Adrenal gland (tissue), 12 donors: ENCODE data around the gene ICAM4. TPM values are rescaled to one million over a fixed set of nuclear protein-coding genes. Genes with fewer than 3 reads are reported as not detected.

Experiments used
- DNase-seq, 7 donors: peaks; one replicate each; pipeline ENCODE4 v3.0.0-alpha.2; 2019 to 2020
- H3K27ac ChIP-seq, 5 donors: fragments of 200-600 bp; sonication (generic) in 4 of 5; 1 replicate in 3 of 5; 2 replicates in 2 of 5; pipeline versions ENCODE4 v1.5.1 to v1.8.0; 2016 to 2020; ENCODE audit warnings: mild to moderate bottlenecking in 1 of 5
- H3K27me3 ChIP-seq: fragments of 200-600 bp; 2 replicates; pipeline ENCODE4 v1.8.0; 2021
- H3K36me3 ChIP-seq, 2 donors: fragments of 200-600 bp; replicated peaks in 1 of 2; 1 replicate in 1 of 2; 2 replicates in 1 of 2; pipeline versions ENCODE4 v1.5.1 to v1.8.0; 2018 to 2022
- H3K4me1 ChIP-seq, 2 donors: fragments of 200-600 bp; replicated peaks in 1 of 2; 1 replicate in 1 of 2; 2 replicates in 1 of 2; pipeline versions ENCODE4 v1.5.1 to v1.8.0; 2018 to 2021
- H3K4me3 ChIP-seq, 4 donors: fragments of 200-600 bp; sonication (generic) in 3 of 4; one replicate each; pipeline ENCODE4 v1.5.1; 2016 to 2018
- H3K9me3 ChIP-seq, 3 donors: fragments of 200-600 bp; sonication (generic) in 1 of 3; replicated peaks in 1 of 3; 1 replicate in 2 of 3; 2 replicates in 1 of 3; pipeline versions ENCODE4 v1.5.1 to v1.8.0; 2016 to 2021
- POLR2A ChIP-seq, 2 donors: fragments of 450-650 bp; IDR thresholded peaks; one replicate each; pipeline ENCODE4 v1.6.1; 2017; ENCODE audit warnings: antibody characterized with exemption in 2 of 2, mild to moderate bottlenecking in 2 of 2, moderate library complexity in 1 of 2
- WGBS, 4 donors: extraction: QIAGEN DNeasy Blood & Tissue Kit in 2 of 4; methylation state at CpG; one replicate each; pipeline versions ENCODE4 v1.1.5 to v1.1.7; 2013 to 2017; 5-methylcytosine and 5-hydroxymethylcytosine counted together
- intact Hi-C, 2 donors: fragments of 100-400 bp; cut with DNase I; formaldehyde crosslinking; loops; one replicate each; pipeline versions ENCODE4 v1.14.1 to v1.15.0; 2022 to 2023
- polyA plus RNA-seq, 3 donors: library from polyadenylated mRNA; stranded (reverse); fragments of 200-250 nt in 2 of 3; fragments of 350-450 nt in 1 of 3; fragmentation: Illumina TruSeq in 1 of 3; extraction: RNeasy Lipid Tissue Mini Kit (QIAGEN cat#74804) in 1 of 3; gene quantifications; one replicate each; pipeline ENCODE4 v1.2.3, GENCODE V29; 2013 to 2014
- total RNA-seq, 9 donors: library from RNA; depleted of rRNA in 4 of 9; stranded (reverse); fragments of >200 nt in 4 of 9; fragments of 120-200 nt in 1 of 9; fragmentation: NEBNext Ultra II Directional in 1 of 9; extraction: Animal tissue kit (Norgen Biotek cat#: 25700) in 1 of 9; gene quantifications; one replicate each; pipeline versions ENCODE4 v1.1.0 to v1.2.4, GENCODE V29; 2013 to 2023
- TF ChIP-seq, protein P1 (sequence below), 6 experiments: fragments of 450-650 bp in 4 of 6; fragments of 200-600 bp in 2 of 6; sonication (generic) in 1 of 6; IDR thresholded peaks; 1 replicate in 5 of 6; 2 replicates in 1 of 6; pipeline versions ENCODE4 v1.5.1 to v1.8.0; 2016 to 2021; ENCODE audit warnings: antibody characterized with exemption in 6 of 6, mild to moderate bottlenecking in 2 of 6, moderate library complexity in 1 of 6
- donor health status: healthy with polysubstance abuse.
- donor health status: Bipolar disorder and iron deficiency.
- donor health status: DM: yes; HTN: yes; CAD: no.
- donor health status: DM: no; HTN: no; CAD: no.
- donor health status: DM: no; HTN: no; CAD: no.
- donor health status: DM: yes; HTN: yes; CAD: no.

The ICAM4 gene
- total and polyA plus RNA-seq, 12 donors: 0.34 to 1.0 (median 0.51) TPM; not detected in 4

DNA sequence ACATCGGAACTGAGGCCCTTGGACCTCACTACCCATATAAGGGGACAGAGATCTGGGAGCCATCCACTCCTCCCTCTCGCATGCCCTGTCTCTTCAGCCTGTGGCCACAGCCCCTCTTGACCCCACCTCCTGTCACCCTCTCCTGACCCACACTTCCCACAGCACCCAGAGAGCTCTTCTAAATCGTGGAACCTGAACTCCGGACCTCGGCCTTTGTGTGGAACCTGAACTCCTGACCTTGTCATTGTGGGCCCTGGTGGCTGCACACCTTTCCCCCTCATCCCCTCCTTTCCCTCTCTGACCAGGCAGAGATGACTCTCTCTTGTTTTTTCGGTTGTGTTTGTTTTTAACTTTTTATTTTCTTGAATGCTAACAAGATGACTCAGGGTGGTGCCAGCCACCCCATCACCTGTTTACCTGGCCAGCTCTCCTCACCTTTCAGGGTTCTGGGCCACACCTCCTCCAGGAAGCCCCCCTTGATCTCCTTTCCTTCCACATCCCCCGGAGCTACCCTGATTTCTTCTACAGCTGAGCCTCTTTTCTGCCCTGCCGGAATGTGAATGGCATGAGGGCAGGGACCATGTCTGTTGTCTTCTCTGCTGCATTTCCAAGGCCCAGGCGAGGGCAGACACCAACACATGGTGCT is 29.7 kb upstream of the ICAM4 start:
- no peak for DNase-seq
- H3K27me3 ChIP-seq: no peaks in the 10 kb centered on the region
- no peaks in the 10 kb centered on the region for H3K9me3 ChIP-seq
- H3K36me3 ChIP-seq: peaks cover 0 to 47% of the 10 kb centered on the region in 2 donors
- H3K4me1 ChIP-seq: peaks cover 6 to 10% of the 10 kb centered on the region in 2 donors
- TF ChIP-seq, protein P1, sequence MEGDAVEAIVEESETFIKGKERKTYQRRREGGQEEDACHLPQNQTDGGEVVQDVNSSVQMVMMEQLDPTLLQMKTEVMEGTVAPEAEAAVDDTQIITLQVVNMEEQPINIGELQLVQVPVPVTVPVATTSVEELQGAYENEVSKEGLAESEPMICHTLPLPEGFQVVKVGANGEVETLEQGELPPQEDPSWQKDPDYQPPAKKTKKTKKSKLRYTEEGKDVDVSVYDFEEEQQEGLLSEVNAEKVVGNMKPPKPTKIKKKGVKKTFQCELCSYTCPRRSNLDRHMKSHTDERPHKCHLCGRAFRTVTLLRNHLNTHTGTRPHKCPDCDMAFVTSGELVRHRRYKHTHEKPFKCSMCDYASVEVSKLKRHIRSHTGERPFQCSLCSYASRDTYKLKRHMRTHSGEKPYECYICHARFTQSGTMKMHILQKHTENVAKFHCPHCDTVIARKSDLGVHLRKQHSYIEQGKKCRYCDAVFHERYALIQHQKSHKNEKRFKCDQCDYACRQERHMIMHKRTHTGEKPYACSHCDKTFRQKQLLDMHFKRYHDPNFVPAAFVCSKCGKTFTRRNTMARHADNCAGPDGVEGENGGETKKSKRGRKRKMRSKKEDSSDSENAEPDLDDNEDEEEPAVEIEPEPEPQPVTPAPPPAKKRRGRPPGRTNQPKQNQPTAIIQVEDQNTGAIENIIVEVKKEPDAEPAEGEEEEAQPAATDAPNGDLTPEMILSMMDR (IDR thresholded peaks at IDR 0.05): no peak
- no peak for TF ChIP-seq POLR2A (IDR thresholded peaks at IDR 0.05)
- WGBS, 4 donors: 82 to 88% (median 86%) methylated on average over 9 of the region's 9 CpGs
- no peak overlapping the region for H3K27ac ChIP-seq
- intact Hi-C loops: loop anchor here in 1 of 2 donors (10.0 kb wide), 1 partner anchor 322 kb away; the partner anchor contains the start of gene OLFM2
- H3K4me3 ChIP-seq: no peak overlapping the region

DNA sequence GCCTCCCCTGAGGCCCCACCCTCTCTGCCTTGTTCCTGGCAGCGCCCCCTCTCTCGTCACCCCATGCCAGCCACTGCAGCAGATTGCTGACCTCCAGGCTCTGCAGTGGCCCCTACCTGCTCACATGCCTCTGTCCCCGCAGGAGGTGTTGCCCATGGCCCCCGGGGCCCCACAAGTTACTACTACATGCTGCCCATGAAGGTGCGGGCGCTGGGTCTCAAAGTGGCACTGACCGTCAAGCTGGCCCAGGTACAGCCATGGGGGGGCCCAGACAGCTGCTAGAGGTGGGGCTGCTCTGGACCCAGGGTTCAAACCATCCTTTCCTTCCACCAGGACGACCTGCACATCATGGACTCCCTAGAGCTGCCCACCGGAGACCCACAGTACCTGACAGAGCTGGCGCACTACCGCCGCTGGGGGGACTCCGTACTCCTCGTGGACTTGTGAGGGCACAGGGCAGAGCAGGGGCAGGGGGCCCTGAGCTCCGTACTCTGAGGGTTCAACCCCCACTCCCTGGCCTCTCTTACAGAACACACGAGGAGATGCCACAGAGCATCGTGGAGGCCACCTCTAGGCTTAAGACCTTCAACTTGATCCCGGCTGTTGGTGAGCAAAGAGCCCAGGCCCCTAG is 28.6 kb upstream of the ICAM4 start:
- H3K4me3 ChIP-seq: no peak overlapping the region
- no peak for TF ChIP-seq POLR2A (IDR thresholded peaks at IDR 0.05)
- TF ChIP-seq, protein P1 (IDR thresholded peaks at IDR 0.05): no peak
- peaks cover 0 to 47% of the 10 kb centered on the region in 2 donors for H3K36me3 ChIP-seq
- no peak overlapping the region for H3K27ac ChIP-seq
- H3K27me3 ChIP-seq: no peaks in the 10 kb centered on the region
- intact Hi-C loops: loop anchor here in 1 of 2 donors (10.0 kb wide), 1 partner anchor 323 kb away; the partner anchor contains the start of gene OLFM2
- H3K9me3 ChIP-seq: no peaks in the 10 kb centered on the region
- H3K4me1 ChIP-seq: peaks cover 0 to 2% of the 10 kb centered on the region in 2 donors
- 94 to 100% (median 97%) methylated on average over 9 to 18 of the region's 18 CpGs for WGBS, 4 donors
- DNase-seq: no peak

DNA sequence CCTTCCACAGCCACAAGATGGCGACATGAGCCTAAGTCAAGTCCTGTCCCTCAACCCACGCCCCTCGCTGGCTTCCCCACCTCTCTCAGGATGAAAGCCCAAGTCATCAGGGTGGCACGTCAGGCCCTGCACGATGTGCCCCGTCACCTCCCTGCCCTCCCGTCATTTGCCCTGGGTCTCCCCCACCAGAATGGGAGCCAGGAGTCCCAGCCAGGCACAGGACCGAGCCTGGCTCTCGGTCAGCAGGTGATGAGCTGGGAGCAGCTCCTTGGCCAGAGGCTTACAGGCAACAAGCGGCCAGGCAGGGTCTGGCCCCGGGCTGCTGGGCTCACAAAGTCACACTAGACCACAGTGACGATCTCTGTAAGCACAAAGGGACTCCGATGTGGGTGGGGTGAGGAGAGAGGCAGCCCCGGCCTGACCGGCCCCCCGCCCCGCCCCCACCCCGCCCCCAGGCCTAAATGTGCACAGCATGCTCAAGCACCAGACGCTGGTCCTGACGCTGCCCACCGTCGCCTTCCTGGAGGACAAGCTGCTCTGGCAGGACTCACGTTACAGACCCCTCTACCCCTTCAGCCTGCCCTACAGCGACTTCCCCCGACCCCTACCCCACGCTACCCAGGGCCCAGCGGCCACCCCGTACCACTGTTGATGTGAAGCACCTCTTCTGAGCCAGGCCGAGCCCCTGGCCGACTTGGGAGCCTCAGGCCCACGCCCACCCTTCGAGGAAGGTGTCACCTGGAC is 27.4 kb upstream of the ICAM4 start:
- TF ChIP-seq, protein P1 (IDR thresholded peaks at IDR 0.05): peak; percentile 45 to 72 (median 69)
- no peak for TF ChIP-seq POLR2A (IDR thresholded peaks at IDR 0.05)
- Histone ChIP-seq H3K4me1 (no peaks in the 10 kb centered on the region), H3K27ac (no peak overlapping the region), H3K4me3 (no peak overlapping the region), H3K36me3 (peaks cover 0 to 43% of the 10 kb centered on the region in 2 donors), H3K9me3 (no peaks in the 10 kb centered on the region), H3K27me3 (no peaks in the 10 kb centered on the region)
- peak; percentile 80 to 95 (median 90) for DNase-seq
- intact Hi-C loops: loop anchor here in 1 of 2 donors (10.0 kb wide), 1 partner anchor 325 kb away; the partner anchor contains the start of gene OLFM2
- WGBS, 4 donors: 54 to 72% (median 59%) methylated on average over 17 to 32 of the region's 32 CpGs

DNA sequence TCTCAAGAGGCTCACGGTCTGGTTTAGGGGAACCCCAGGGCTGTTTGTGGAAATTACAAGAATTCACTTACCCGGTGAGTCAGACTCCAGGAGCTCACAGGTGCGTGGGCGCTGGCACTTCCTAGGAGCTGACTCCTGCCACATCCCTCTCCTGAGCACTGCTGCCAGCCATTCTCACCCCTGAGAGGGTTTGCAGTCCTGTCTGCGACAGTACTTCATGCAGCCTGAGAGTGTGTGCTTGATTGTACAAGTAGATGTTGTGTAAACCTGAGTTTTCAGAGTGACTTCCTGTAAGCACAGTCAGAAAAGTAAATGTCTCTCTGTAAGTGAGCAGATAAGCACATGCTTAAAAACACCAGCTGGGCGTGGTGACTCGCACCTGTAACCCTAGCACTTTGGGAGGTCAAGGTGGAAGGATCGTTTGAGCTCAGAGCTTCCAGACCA is 26.6 kb upstream of the ICAM4 start:
- H3K9me3 ChIP-seq: no peaks in the 10 kb centered on the region
- intact Hi-C loops: no loop called here
- peaks cover 0 to 35% of the 10 kb centered on the region in 2 donors for H3K36me3 ChIP-seq
- H3K27me3 ChIP-seq: no peaks in the 10 kb centered on the region
- H3K4me3 ChIP-seq: no peak overlapping the region
- no peak overlapping the region for H3K27ac ChIP-seq
- TF ChIP-seq, protein P1 (IDR thresholded peaks at IDR 0.05): no peak
- no peak for TF ChIP-seq POLR2A (IDR thresholded peaks at IDR 0.05)
- no peaks in the 10 kb centered on the region for H3K4me1 ChIP-seq
- 73 to 80% (median 77%) methylated on average over 8 of the region's 8 CpGs for whole genome bisulfite sequencing, 4 donors
- DNase-seq: no peak
